Dermis blood vessel endothelial cell (primary cell): ENCODE results near the gene FHOD1. TPM values are rescaled to one million over a fixed set of nuclear protein-coding genes. Genes with fewer than 3 reads are reported as not detected.

Experiments used
- DNase-seq: peaks from one replicate; pipeline ENCODE4 v3.0.0; 2010
- total RNA-seq: library from RNA; depleted of rRNA; stranded (reverse); fragments of >200 nt; gene quantifications from 2 replicates; pipeline ENCODE4 v1.2.3, GENCODE V29; 2014

The FHOD1 gene
- total RNA-seq, 1 donor from 2014 or later = 25.5 TPM

DNA sequence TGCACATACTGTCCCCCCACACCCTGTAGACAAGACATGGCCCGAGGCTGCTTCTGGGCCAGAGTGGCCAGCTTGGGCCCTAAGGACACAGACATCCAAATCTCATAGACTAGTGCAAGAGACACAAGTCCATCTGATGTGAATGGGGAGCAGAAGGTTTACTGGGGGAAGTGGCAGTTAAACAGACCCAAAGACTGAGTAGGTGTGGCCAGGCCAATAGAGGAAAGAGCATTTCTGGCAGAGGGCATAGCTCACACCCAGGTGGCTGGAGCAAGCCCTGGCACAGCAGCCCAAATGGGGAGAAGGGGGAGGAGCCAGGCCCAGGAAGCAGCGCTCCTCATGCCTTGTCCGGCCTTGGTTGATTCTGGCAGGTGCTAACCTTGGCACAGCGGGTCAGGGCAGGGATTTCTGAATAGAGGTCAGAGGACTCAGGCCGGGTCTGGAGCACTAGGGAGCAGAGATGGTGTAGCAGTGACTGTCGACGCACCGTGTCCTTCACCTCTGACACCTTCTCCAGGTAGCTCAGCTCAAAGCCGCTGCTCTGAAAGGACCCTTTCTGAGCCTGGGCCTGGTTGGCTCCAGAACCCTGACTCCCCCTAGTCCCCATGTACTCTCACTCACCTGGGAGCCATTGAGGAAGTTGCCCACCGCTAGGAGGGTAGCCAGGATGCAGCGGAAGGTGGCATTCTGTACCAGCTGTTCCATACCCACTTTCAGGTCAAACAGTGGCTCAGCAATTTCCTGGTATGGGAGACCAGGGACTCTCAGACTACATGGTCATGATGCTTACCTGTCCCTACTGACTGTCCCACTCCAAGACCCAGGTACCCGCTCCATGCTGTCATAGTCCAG, 16.2 kb downstream of the FHOD1 start:
- DNase-seq = no peak

DNA sequence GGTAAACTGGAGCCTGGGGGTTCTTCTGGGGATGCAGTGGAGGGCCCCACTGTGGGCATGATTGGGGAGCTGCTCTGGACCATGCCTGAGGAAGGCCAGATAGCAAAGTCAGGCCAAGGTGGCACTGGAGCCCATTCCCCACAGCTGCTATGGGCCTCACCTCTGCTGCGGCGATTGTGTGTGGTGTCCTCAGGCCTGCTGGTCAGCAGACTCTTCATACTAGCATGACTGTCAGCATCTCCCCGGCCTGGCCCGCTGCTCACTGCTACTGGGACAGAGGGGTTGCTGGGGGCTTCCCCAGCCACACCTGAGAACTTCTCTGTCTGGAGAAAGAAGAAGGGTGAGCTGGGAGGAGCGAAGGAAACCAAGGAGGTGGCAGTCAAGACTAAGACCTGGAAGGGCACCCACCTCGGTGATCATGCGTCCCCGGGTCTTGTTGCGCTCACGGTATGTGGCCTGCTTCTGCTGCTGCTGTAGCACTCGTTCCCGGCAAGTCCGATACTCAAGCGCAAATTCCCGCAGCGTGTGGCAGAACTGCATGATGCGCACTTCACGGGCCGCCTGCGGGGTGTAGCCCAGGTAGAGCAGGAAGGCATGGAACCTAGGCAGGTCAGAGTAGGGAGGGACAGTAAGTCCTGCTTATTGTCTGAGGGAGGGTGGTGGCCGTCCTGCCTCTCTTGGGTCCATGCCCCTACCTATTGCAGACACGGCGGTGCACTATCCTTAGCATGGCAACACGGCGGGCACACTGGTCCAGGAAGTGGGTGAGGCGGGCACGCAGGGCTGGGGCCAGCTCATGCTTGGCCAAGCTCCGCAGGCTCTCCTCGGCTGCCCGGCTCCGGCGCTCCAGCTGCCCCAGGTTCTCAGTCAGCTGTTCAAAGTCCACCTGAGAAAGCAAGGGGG, 17.1 kb downstream of the FHOD1 start:
- no peak for DNase-seq

GRCh38 chr16:67228905-67229304, 18.4 kb downstream of the FHOD1 start:
- DNase-seq = no peak

GRCh38 chr16:67228034-67228785, 19.1 kb downstream of the FHOD1 start:
- no peak for DNase-seq

- no peak for DNase-seq
Measured at GRCh38 chr16:67227567-67227921, 19.7 kb downstream of the FHOD1 start.

DNA sequence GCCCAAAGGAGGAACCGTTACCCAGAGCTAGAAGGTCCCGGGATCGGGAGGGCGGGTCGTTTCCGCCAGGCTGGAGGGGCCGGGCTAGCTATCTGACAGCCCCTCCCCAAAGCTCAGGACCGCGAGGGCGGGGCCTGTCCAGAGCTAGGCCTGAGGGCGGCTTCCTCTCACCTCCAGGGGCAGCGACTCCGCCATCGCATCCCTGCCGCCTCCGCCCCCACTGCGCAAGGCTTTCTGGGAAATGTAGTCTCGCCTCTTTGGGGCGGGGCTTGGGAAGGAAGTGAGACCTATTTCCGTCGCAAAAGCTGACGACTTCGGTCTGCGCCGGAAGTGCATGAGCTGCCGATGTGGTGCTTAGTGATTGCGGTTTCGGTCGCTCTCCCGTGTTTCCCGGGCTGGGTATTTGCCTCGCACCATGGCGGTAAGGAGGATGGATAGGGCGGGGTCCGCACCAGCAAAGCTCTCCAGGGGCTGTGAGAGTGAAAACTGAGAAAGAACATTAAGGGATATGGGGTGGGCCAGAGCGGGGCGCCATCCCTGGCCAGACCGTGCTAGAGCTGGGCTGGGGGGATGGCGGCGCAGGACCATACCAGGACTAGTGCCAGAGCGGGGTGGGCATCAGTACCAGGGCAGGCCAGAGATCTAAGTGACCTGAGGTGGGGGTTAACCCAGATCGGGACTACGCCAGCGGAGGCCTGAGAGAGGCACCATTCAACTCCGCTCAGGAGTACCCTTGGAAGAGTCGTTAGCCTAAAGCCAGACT, 20.3 kb downstream of the FHOD1 start, which contains the start of gene TMEM208:
Gene TMEM208, plus strand, starts transcription at position 327 of the 763 bp plus-strand sequence. Its CDS starts 89 bp downstream, at position 416.
- peak; percentile 99 for DNase-seq

GRCh38 chr16:67226295-67226803, 20.9 kb downstream of the FHOD1 start:
- no peak for DNase-seq

DNA sequence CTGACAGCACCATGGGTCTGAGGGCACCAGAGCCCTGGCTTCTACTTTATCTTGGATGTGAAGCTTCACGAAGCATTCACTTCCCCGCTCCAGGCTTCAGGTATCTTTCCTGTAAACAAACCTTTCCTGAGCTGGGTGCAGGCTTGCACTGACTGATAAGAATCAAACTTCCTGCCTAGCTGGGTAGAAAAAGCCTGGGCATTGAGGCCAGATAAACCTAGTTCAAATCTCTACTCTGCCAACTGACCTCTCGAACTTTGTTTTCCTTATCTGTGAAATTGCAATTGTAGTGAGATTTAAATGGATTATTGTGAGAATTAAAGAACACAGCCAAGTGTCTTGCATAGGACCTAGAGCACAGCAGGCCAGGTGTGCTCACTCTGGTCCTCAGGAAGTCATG, 23.3 kb downstream of the FHOD1 start:
- DNase-seq = peak; percentile 27

- DNase-seq = peak; percentile 69
Measured at GRCh38 chr16:67216612-67217490, 30.4 kb downstream of the FHOD1 start.

- DNase-seq = no peak
Measured at GRCh38 chr16:67215706-67216105, 31.6 kb downstream of the FHOD1 start.

DNA sequence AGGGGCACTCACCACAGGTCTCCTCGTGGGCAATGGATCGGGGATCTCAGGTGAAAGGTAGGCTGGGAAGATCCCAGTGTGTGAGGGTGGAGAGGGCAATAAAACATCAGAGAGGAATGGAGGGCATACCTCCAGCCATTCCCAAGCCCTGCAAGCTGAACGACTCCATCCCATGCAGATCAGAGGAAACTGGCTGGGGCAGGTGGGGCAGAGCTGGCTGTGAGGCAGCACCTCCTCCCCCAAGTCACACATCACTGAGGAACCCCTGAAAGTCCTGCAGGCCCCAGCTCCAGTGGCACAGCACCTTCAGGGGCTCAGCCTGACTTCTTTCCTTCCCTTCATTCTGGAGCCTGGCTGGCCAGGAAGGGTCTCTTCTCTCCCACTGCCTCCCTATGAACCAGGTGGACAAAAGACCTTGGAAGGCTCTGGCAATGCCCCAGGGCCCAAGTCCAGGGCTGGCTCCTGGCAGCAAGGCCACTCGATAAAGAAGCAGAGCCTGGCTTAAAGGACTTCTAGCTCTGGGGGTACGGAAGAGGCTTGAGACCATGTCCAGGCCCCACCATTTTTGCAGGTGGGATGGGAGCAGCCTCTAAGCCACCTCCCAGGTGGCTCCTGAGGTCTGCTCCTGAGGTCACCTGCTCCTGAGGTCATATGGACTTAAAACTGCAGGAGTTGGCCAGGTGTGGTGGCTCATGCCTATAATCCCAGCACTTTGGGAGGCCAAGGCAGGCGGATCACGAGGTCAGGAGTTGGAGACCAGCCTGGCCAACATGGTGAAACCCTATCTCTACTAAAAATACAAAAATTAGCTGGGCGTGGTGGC, 33.9 kb downstream of the FHOD1 start:
- no peak for DNase-seq

DNA sequence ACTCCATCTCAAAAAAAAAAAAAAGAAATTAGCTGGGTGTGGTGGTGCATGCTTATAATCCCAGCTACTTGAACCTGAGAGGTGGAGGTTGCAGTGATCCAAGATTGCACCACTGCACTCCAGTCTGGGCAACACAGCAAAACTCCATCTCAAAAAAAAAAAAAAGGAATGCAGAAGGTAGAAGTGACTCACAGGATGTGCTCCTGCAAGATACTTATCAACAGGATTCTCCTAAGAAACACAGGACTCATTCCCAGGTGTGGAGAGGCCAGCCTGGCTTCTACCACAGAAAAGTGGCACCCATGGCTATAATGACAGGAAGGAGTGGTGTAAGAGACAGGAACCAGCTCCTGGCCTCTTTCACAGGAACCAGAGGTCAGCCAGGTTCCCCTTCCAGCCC, 34.5 kb downstream of the FHOD1 start:
- DNase-seq = peak; percentile 58

GRCh38 chr16:67211674-67212073, 35.6 kb downstream of the FHOD1 start:
- DNase-seq = no peak

- no peak for DNase-seq
Measured at GRCh38 chr16:67210069-67210937, 37.0 kb downstream of the FHOD1 start.

GRCh38 chr16:67209565-67209964, 37.7 kb downstream of the FHOD1 start:
- no peak for DNase-seq

GRCh38 chr16:67208154-67208896, 39.0 kb downstream of the FHOD1 start:
- DNase-seq = no peak

- DNase-seq = no peak
Measured at GRCh38 chr16:67207249-67208091, 39.8 kb downstream of the FHOD1 start.
